ENCODE measurements around the gene FN3K.

FN3K gene

GRCh38 chr17:82787081-82787848 lies 51.9 kb downstream of the FN3K start:
- H3K9me3 Mint-ChIP-seq, result no peaks in the 10 kb centered on the region
- peaks cover 44% of the 10 kb centered on the region for H3K36me3 Mint-ChIP-seq (ENCODE audit: low read depth)
- DNase-seq, result no peak
- H3K27me3 Mint-ChIP-seq (ENCODE audit: low read depth, poor library complexity), result no peaks in the 10 kb centered on the region
- no peak overlapping the region for H3K4me3 Mint-ChIP-seq
- TF ChIP-seq, protein P1, sequence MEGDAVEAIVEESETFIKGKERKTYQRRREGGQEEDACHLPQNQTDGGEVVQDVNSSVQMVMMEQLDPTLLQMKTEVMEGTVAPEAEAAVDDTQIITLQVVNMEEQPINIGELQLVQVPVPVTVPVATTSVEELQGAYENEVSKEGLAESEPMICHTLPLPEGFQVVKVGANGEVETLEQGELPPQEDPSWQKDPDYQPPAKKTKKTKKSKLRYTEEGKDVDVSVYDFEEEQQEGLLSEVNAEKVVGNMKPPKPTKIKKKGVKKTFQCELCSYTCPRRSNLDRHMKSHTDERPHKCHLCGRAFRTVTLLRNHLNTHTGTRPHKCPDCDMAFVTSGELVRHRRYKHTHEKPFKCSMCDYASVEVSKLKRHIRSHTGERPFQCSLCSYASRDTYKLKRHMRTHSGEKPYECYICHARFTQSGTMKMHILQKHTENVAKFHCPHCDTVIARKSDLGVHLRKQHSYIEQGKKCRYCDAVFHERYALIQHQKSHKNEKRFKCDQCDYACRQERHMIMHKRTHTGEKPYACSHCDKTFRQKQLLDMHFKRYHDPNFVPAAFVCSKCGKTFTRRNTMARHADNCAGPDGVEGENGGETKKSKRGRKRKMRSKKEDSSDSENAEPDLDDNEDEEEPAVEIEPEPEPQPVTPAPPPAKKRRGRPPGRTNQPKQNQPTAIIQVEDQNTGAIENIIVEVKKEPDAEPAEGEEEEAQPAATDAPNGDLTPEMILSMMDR (IDR thresholded peaks at IDR 0.05), result no peak
- H3K27ac Mint-ChIP-seq, result peak overlapping the region; percentile 22
- H3K4me1 Mint-ChIP-seq, result peaks cover 40% of the 10 kb centered on the region

- peaks cover 40% of the 10 kb centered on the region for H3K36me3 Mint-ChIP-seq (ENCODE audit: low read depth)
These were observed 53.0 kb downstream of the FN3K start for GRCh38 chr17:82788206-82789001.

GRCh38 chr17:82789051-82789592 lies 53.7 kb downstream of the FN3K start:
- H3K27me3 Mint-ChIP-seq (ENCODE audit: low read depth, poor library complexity), result no peaks in the 10 kb centered on the region
- TF ChIP-seq, protein P1 (IDR thresholded peaks at IDR 0.05), result no peak
- peaks cover 45% of the 10 kb centered on the region for H3K4me1 Mint-ChIP-seq
- H3K4me3 Mint-ChIP-seq, result no peak overlapping the region
- DNase-seq, result no peak
- H3K9me3 Mint-ChIP-seq, result no peaks in the 10 kb centered on the region
- H3K36me3 Mint-ChIP-seq (ENCODE audit: low read depth), result peaks cover 35% of the 10 kb centered on the region
- H3K27ac Mint-ChIP-seq, result no peak overlapping the region

More at GRCh38 chr17:82788206-82789001, 53.0 kb downstream of the FN3K start:
- no peak for DNase-seq
- Mint-ChIP-seq H3K9me3 (no peaks in the 10 kb centered on the region), H3K27ac (no peak overlapping the region), H3K4me1 (peaks cover 39% of the 10 kb centered on the region), H3K27me3 (ENCODE audit: low read depth, poor library complexity) (no peaks in the 10 kb centered on the region), H3K4me3 (no peak overlapping the region)
- TF ChIP-seq, protein P1 (IDR thresholded peaks at IDR 0.05), result no peak

GRCh38 chr17:82789806-82790205 lies 54.4 kb downstream of the FN3K start:
- H3K36me3 Mint-ChIP-seq (ENCODE audit: low read depth), result peaks cover 30% of the 10 kb centered on the region
- peaks cover 52% of the 10 kb centered on the region for H3K4me1 Mint-ChIP-seq
- H3K27me3 Mint-ChIP-seq (ENCODE audit: low read depth, poor library complexity), result no peaks in the 10 kb centered on the region
- TF ChIP-seq, protein P1 (IDR thresholded peaks at IDR 0.05), result no peak
- DNase-seq, result no peak
- peak overlapping the region; percentile 91 for H3K27ac Mint-ChIP-seq
- no peak overlapping the region for H3K4me3 Mint-ChIP-seq
- no peaks in the 10 kb centered on the region for H3K9me3 Mint-ChIP-seq

GRCh38 chr17:82790391-82790790 lies 55.0 kb downstream of the FN3K start:
- H3K27ac Mint-ChIP-seq, result no peak overlapping the region
- H3K4me1 Mint-ChIP-seq, result peaks cover 55% of the 10 kb centered on the region
- DNase-seq, result no peak
- no peak overlapping the region for H3K4me3 Mint-ChIP-seq
- no peaks in the 10 kb centered on the region for H3K9me3 Mint-ChIP-seq
- peaks cover 30% of the 10 kb centered on the region for H3K36me3 Mint-ChIP-seq (ENCODE audit: low read depth)
- H3K27me3 Mint-ChIP-seq (ENCODE audit: low read depth, poor library complexity), result no peaks in the 10 kb centered on the region
- TF ChIP-seq, protein P1 (IDR thresholded peaks at IDR 0.05), result no peak
